Kidney (tissue), 14 donors: ENCODE data around the gene TBL3. TPM values are rescaled to one million over a fixed set of nuclear protein-coding genes. Genes with fewer than 3 reads are reported as not detected.

Source experiments
- DNase-seq, 5 donors: peaks; one replicate each; pipeline ENCODE4 v3.0.0-alpha.2; 2013 to 2020
- FAIRE-seq: peaks from 2 replicates; lab custom pipeline; 2012; peaks lifted over from hg19 to GRCh38; lab: Jason Lieb, UNC
- H3K27ac ChIP-seq, 2 donors: one replicate each; pipeline ENCODE4 v1.7.0; 2013; ENCODE audit warnings: low read depth in 2 of 2, low read length in 2 of 2, inconsistent platforms in 1 of 2
- H3K27me3 ChIP-seq: one replicate; pipeline ENCODE4 v1.7.1; 2013; ENCODE audit warnings: low read length, inconsistent platforms; ENCODE audit not compliant: control insufficient read depth, insufficient read depth
- H3K36me3 ChIP-seq, 3 donors: one replicate each; pipeline versions ENCODE4 v1.7.0 to v1.7.1; 2013; ENCODE audit warnings: low read length in 3 of 3, control low read depth in 1 of 3, inconsistent platforms in 1 of 3; ENCODE audit not compliant: insufficient read depth in 3 of 3, control insufficient read depth in 2 of 3
- H3K4me1 ChIP-seq, 3 donors: one replicate each; pipeline versions ENCODE4 v1.7.0 to v1.7.1; 2013; ENCODE audit warnings: low read length in 3 of 3, inconsistent platforms in 1 of 3, low read depth in 1 of 3; ENCODE audit not compliant: control insufficient read depth in 2 of 3, insufficient read depth in 2 of 3
- H3K4me3 ChIP-seq, 3 donors: one replicate each; pipeline versions ENCODE4 v1.7.0 to v1.8.1; 2013; ENCODE audit warnings: low read length in 3 of 3, control low read depth in 1 of 3, inconsistent platforms in 1 of 3
- H3K9ac ChIP-seq, 3 donors: one replicate each; pipeline versions ENCODE4 v1.7.0 to v1.7.1; 2013; ENCODE audit warnings: low read length in 3 of 3, control low read depth in 1 of 3, inconsistent platforms in 1 of 3
- H3K9me3 ChIP-seq, 3 donors: one replicate each; pipeline versions ENCODE4 v1.7.0 to v1.7.1; 2013; ENCODE audit warnings: low read length in 3 of 3, control low read depth in 1 of 3, inconsistent platforms in 1 of 3; ENCODE audit not compliant: control insufficient read depth in 2 of 3, insufficient read depth in 1 of 3
- CTCF ChIP-seq: IDR thresholded peaks from 3 replicates; pipeline ENCODE4 v1.5.1; 2012; ENCODE audit warnings: mild to moderate bottlenecking, moderate library complexity, borderline replicate concordance; ENCODE audit not compliant: insufficient read depth; ENCODE audit errors: extremely low read depth
- intact Hi-C: fragments of 100-400 bp; cut with DNase I; formaldehyde crosslinking; loops from one replicate; pipeline ENCODE4 v1.11.1; 2022
- polyA plus RNA-seq: library from polyadenylated mRNA; stranded (reverse); fragments of 350-450 nt; fragmentation: Illumina TruSeq; extraction: RNeasy Lipid Tissue Mini Kit (QIAGEN cat#74804); gene quantifications from one replicate; pipeline ENCODE4 v1.2.3, GENCODE V29; 2014; ENCODE audit warnings: low read depth, low replicate concordance; ENCODE audit not compliant: insufficient read depth
- total RNA-seq: library from RNA; stranded (reverse); fragmentation: NEBNext Ultra II Directional; extraction: Animal tissue kit (Norgen Biotek cat#: 25700); gene quantifications from one replicate; pipeline ENCODE4 v1.2.1, GENCODE V29; 2021
- donor health status: control.
- donor health status: control.
- donor health status: control.
- donor health status: control.
- donor health status: control.
- donor health status: DM: yes; HTN: yes; CAD: no.
- donor health status: Normal renal cell carcinoma (clear cell type).

The TBL3 gene
- total and polyA plus RNA-seq, 2 donors from 2014 or later = 33.3 to 38.5 TPM

DNA sequence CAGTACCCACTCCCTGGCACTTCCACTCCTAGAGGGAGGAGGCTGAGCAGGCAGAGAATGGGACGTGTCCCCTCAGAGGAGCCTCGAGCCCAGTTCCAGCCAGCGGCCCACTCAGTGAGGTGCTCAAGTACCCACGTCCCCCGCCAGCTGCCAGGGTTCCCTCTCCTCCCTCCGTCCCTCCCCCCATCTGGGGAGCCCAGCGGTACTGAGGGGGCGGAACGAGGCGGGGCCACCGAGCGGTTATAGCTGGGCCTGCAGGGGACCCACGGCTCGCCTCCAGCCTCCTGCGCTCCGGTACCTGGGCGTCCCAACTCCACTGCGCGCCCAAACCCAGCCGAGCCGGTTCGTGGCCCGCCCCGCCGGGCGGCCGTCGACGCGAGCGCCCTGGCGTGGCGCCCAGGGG is 47.7 kb downstream of the TBL3 start, which contains the start of gene NPW:
NPW (plus strand) TSS at position 268 of the 403 bp plus-strand sequence.
- Histone ChIP-seq H3K9ac (no peak within 1 kb of the TSS), H3K27me3 (no peaks in the 10 kb centered on the region)
- DNase-seq = peak in 3 of 5 donors; percentile 61 to 76 (median 75)

GRCh38 chr16:2019921-2020831 is 48.3 kb downstream of the TBL3 start:
- FAIRE-seq (no peak), DNase-seq (peak; percentile 73 to 87 (median 84))
- intact Hi-C loops = loop anchor here (10.0 kb wide), 1 partner anchor 125 kb away; the partner anchor contains the start of gene RAB26
- Histone ChIP-seq H3K36me3 (no peaks in the 10 kb centered on the region), H3K4me3 (no peak overlapping the region), H3K27ac (no peak overlapping the region), H3K4me1 (peaks cover 0 to 22% (median 0%) of the 10 kb centered on the region in 3 donors), H3K9me3 (no peaks in the 10 kb centered on the region), H3K9ac (no peak overlapping the region), H3K27me3 (no peaks in the 10 kb centered on the region)
- TF ChIP-seq CTCF = no peak

More for the DNA sequence above, 47.7 kb downstream of the TBL3 start, which contains the start of gene NPW:
- no peak for FAIRE-seq
- no peak for TF ChIP-seq CTCF
- Histone ChIP-seq H3K36me3 (no peaks in the 10 kb centered on the region), H3K4me1 (peaks cover 0 to 20% (median 0%) of the 10 kb centered on the region in 3 donors), H3K9me3 (no peaks in the 10 kb centered on the region), H3K27ac (no peak within 1 kb of the TSS), H3K4me3 (no peak within 1 kb of the TSS)
- intact Hi-C loops = no loop called here

- H3K9me3 ChIP-seq = no peaks in the 10 kb centered on the region
- H3K9ac ChIP-seq = no peak overlapping the region
- no peak overlapping the region for H3K27ac ChIP-seq
- H3K27me3 ChIP-seq = no peaks in the 10 kb centered on the region
- no peaks in the 10 kb centered on the region for H3K36me3 ChIP-seq
- FAIRE-seq (no peak), DNase-seq (peak; percentile 77 to 91 (median 81))
- H3K4me3 ChIP-seq = peak overlapping the region in 2 of 3 donors; percentile 16 to 37
- H3K4me1 ChIP-seq = peaks cover 0 to 37% (median 0%) of the 10 kb centered on the region in 3 donors
- TF ChIP-seq CTCF = no peak
- intact Hi-C loops = loop anchor here (10.0 kb wide), 1 partner anchor 122 kb away; the partner anchor contains the start of gene RAB26
These were observed 50.9 kb downstream of the TBL3 start for GRCh38 chr16:2022723-2023091.
